H1 (cell line): ENCODE measurements around the gene NEGR1. TPM values are rescaled to one million over a fixed set of nuclear protein-coding genes. Genes with fewer than 3 reads are reported as not detected.

ENCODE experiments used
- CTCF ChIA-PET: fragments of 300-600 bp; sonication (Branson Sonifier 250); formaldehyde crosslinking; loops from one replicate; lab custom pipeline; 2021; ENCODE audit not compliant: partially characterized antibody; lab: Charles Lee
- POLR2A ChIA-PET: fragments of 300-600 bp; sonication (Branson Sonifier 250); formaldehyde crosslinking; loops from one replicate; lab custom pipeline; 2021; ENCODE audit warnings: inconsistent platforms; ENCODE audit not compliant: partially characterized antibody; lab: Charles Lee
- DNase-seq, 2 experiments: peaks; one replicate each; pipeline versions ENCODE4 v3.0.0 to v3.0.0-alpha.2; 2010 to 2022; ENCODE audit warnings: low spot score in 2 of 2, low read depth in 1 of 2, mixed read lengths in 1 of 2
- FAIRE-seq: peaks from 2 replicates; lab custom pipeline; 2011; peaks lifted over from hg19 to GRCh38; lab: Jason Lieb, UNC
- H2AFZ ChIP-seq: 2 replicates; pipeline ENCODE4 v1.8.1; 2012; ENCODE audit warnings: low read length, inconsistent platforms
- H2AK5ac ChIP-seq: 2 replicates; pipeline ENCODE4 v1.6.1; 2013; ENCODE audit warnings: low read depth, low read length
- H2BK120ac ChIP-seq: replicated peaks from 2 replicates; pipeline ENCODE3; 2013; ENCODE audit warnings: low read depth, low read length, inconsistent platforms
- H2BK12ac ChIP-seq: 2 replicates; pipeline ENCODE4 v1.6.1; 2013; ENCODE audit warnings: low read depth, low read length
- H2BK15ac ChIP-seq: 2 replicates; pipeline ENCODE4 v1.6.1; 2013; ENCODE audit warnings: low read length
- H2BK20ac ChIP-seq: 2 replicates; pipeline ENCODE4 v1.6.1; 2013; ENCODE audit warnings: low read length
- H2BK5ac ChIP-seq: 2 replicates; pipeline ENCODE4 v1.6.1; 2013; ENCODE audit warnings: low read depth, low read length
- H3K14ac ChIP-seq: 2 replicates; pipeline ENCODE4 v1.6.1; 2013; ENCODE audit warnings: inconsistent platforms; ENCODE audit not compliant: insufficient read length
- H3K18ac ChIP-seq: 2 replicates; pipeline ENCODE4 v1.6.1; 2013; ENCODE audit warnings: low read length; ENCODE audit errors: extremely low read depth
- H3K23ac ChIP-seq: 2 replicates; pipeline ENCODE4 v1.6.1; 2013; ENCODE audit warnings: inconsistent platforms; ENCODE audit not compliant: insufficient read length
- H3K23me2 ChIP-seq: 2 replicates; pipeline ENCODE4 v1.6.1; 2013; ENCODE audit warnings: low read depth, low read length
- H3K27ac ChIP-seq: 2 replicates; pipeline ENCODE4 v1.6.1; 2011; ENCODE audit warnings: low read depth, low read length, inconsistent platforms
- H3K27me3 ChIP-seq, 4 experiments: replicated peaks in 1 of 4; 1 replicate in 1 of 4; 2 replicates in 3 of 4; pipeline versions ENCODE4 v1.6.1 to v1.8.1; 2011 to 2013; ENCODE audit warnings: low read length in 3 of 4, mild to moderate bottlenecking in 3 of 4, inconsistent platforms in 2 of 4, mixed read lengths in 2 of 4, moderate library complexity in 1 of 4; ENCODE audit not compliant: control insufficient read depth in 3 of 4, insufficient read depth in 3 of 4; ENCODE audit errors: extremely low read depth in 1 of 4
- H3K36me3 ChIP-seq, 4 experiments: 2 replicates each; pipeline versions ENCODE4 v1.6.1 to v1.8.1; 2011 to 2013; ENCODE audit warnings: mild to moderate bottlenecking in 4 of 4, low read length in 3 of 4, moderate library complexity in 2 of 4, control low read depth in 1 of 4, inconsistent platforms in 1 of 4; ENCODE audit not compliant: insufficient read depth in 4 of 4, control insufficient read depth in 2 of 4
- H3K4ac ChIP-seq: replicated peaks from 2 replicates; pipeline ENCODE3; 2013; ENCODE audit warnings: low read length, low read depth, mixed read lengths, inconsistent platforms; ENCODE audit not compliant: insufficient read length
- H3K4me1 ChIP-seq, 4 experiments: replicated peaks in 1 of 4; 1 replicate in 1 of 4; 2 replicates in 3 of 4; pipeline versions ENCODE4 v1.6.1 to v1.8.1; 2011 to 2013; ENCODE audit warnings: low read length in 3 of 4, inconsistent platforms in 2 of 4, mixed read lengths in 1 of 4; ENCODE audit not compliant: insufficient read depth in 4 of 4, control insufficient read depth in 3 of 4
- H3K4me2 ChIP-seq, 2 experiments: 2 replicates each; pipeline versions ENCODE4 v1.6.1 to v1.8.1; 2011 to 2013; ENCODE audit warnings: low read depth in 2 of 2, low read length in 2 of 2, control low read depth in 1 of 2, inconsistent platforms in 1 of 2, mild to moderate bottlenecking in 1 of 2; ENCODE audit not compliant: insufficient read depth in 1 of 2
- H3K4me3 ChIP-seq, 4 experiments: fragments of 200-600, 300-600 bp in 1 of 4; sonication (generic), shearing (Covaris generic), sonication (Bioruptor Twin) in 1 of 4; 2 replicates each; pipeline versions ENCODE4 v1.5.1 to v1.8.1; 2011 to 2016; ENCODE audit warnings: low read length in 4 of 4, low read depth in 3 of 4, control low read depth in 2 of 4, inconsistent platforms in 2 of 4, mild to moderate bottlenecking in 2 of 4, mixed read lengths in 1 of 4, moderate library complexity in 1 of 4; ENCODE audit not compliant: insufficient read depth in 2 of 4; ENCODE audit errors: extremely low read depth in 1 of 4
- H3K56ac ChIP-seq: replicated peaks from 2 replicates; pipeline ENCODE3; 2013; ENCODE audit warnings: low read depth, mild to moderate bottlenecking, mixed read lengths, low read length, inconsistent platforms; ENCODE audit not compliant: insufficient read length
- H3K79me1 ChIP-seq: 2 replicates; pipeline ENCODE4 v1.6.1; 2013; ENCODE audit warnings: low read depth, low read length, control low read depth
- H3K79me2 ChIP-seq, 2 experiments: 2 replicates each; pipeline versions ENCODE4 v1.6.1 to v1.8.1; 2012 to 2013; ENCODE audit warnings: low read length in 2 of 2, mild to moderate bottlenecking in 2 of 2, inconsistent platforms in 1 of 2; ENCODE audit not compliant: insufficient read depth in 2 of 2, control insufficient read depth in 1 of 2
- H3K9ac ChIP-seq, 4 experiments: replicated peaks in 1 of 4; 1 replicate in 1 of 4; 2 replicates in 3 of 4; pipeline versions ENCODE4 v1.6.1 to v1.8.1; 2011 to 2013; ENCODE audit warnings: low read depth in 3 of 4, low read length in 3 of 4, control low read depth in 2 of 4, mild to moderate bottlenecking in 2 of 4, moderate library complexity in 2 of 4, inconsistent platforms in 1 of 4; ENCODE audit errors: extremely low read depth in 1 of 4
- H3K9me3 ChIP-seq, 2 experiments: 2 replicates each; pipeline versions ENCODE4 v1.6.1 to v1.8.1; 2012 to 2013; ENCODE audit warnings: mild to moderate bottlenecking in 2 of 2, moderate library complexity in 2 of 2, control low read depth in 1 of 2, inconsistent platforms in 1 of 2, low read depth in 1 of 2, low read length in 1 of 2, mixed read lengths in 1 of 2; ENCODE audit not compliant: insufficient read depth in 2 of 2
- H4K20me1 ChIP-seq, 2 experiments: replicated peaks in 1 of 2; 2 replicates each; pipeline versions ENCODE3 to v1.8.1; 2011 to 2013; ENCODE audit warnings: inconsistent platforms in 2 of 2, low read length in 2 of 2, mild to moderate bottlenecking in 1 of 2; ENCODE audit not compliant: insufficient read depth in 2 of 2, control insufficient read depth in 1 of 2
- H4K5ac ChIP-seq: 2 replicates; pipeline ENCODE4 v1.6.1; 2013; ENCODE audit warnings: low read length, low read depth, mixed read lengths, inconsistent platforms; ENCODE audit not compliant: insufficient read length
- H4K8ac ChIP-seq: 2 replicates; pipeline ENCODE4 v1.8.0; 2013; ENCODE audit warnings: mild to moderate bottlenecking, moderate library complexity, low read length, inconsistent platforms; ENCODE audit not compliant: insufficient read depth; ENCODE audit errors: extremely low read depth
- H4K91ac ChIP-seq: replicated peaks from 2 replicates; pipeline ENCODE3; 2013; ENCODE audit warnings: low read length, mixed read lengths, inconsistent platforms; ENCODE audit not compliant: insufficient read length
- HDAC2 ChIP-seq, 2 experiments: fragments of 300-600 bp in 1 of 2; sonication (generic) in 1 of 2; IDR thresholded peaks; 2 replicates each; pipeline ENCODE4 v1.6.1; 2011 to 2012; ENCODE audit warnings: low read depth in 2 of 2, low read length in 2 of 2, mild to moderate bottlenecking in 2 of 2, moderate library complexity in 2 of 2, borderline replicate concordance in 1 of 2, inconsistent platforms in 1 of 2
- POLR2AphosphoS5 ChIP-seq: IDR thresholded peaks from 2 replicates; pipeline ENCODE4 v1.6.1; 2011; ENCODE audit warnings: low read depth, low read length
- RAD21 ChIP-seq, 2 experiments: IDR thresholded peaks in 1 of 2; conservative IDR thresholded peaks in 1 of 2; 2 replicates each; pipeline ENCODE4 v1.6.1; 2011; ENCODE audit warnings: low read depth in 2 of 2, low read length in 2 of 2, improper control_type of control experiment in 1 of 2, inconsistent platforms in 1 of 2, mild to moderate bottlenecking in 1 of 2, moderate library complexity in 1 of 2
- SAP30 ChIP-seq: fragments of 300-600 bp; sonication (generic); IDR thresholded peaks from 2 replicates; pipeline ENCODE4 v1.7.1; 2012; ENCODE audit warnings: low read length, moderate library complexity, mild to moderate bottlenecking, inconsistent platforms; ENCODE audit not compliant: insufficient read depth, insufficient replicate concordance
- SP2 ChIP-seq: IDR thresholded peaks from 2 replicates; pipeline ENCODE4 v1.6.1; 2012; ENCODE audit warnings: mild to moderate bottlenecking, low read length, inconsistent platforms
- SRF ChIP-seq: IDR thresholded peaks from 2 replicates; pipeline ENCODE4 v1.6.1; 2011; ENCODE audit warnings: mild to moderate bottlenecking, low read depth, low read length, moderate library complexity
- WGBS, 2 experiments: shearing (Covaris generic) in 1 of 2; methylation state at CpG; one replicate each; pipeline versions ENCODE4 v1.1.6 to v1.1.7; 2013 to 2015; ENCODE audit warnings: low lambda C conversion rate in 2 of 2, mixed read lengths in 2 of 2, inconsistent platforms in 1 of 2, low coverage in 1 of 2, missing lambda C conversion rate in 1 of 2; ENCODE audit not compliant: insufficient replicate concordance in 2 of 2, insufficient coverage in 1 of 2, insufficient read length in 1 of 2; ENCODE audit errors: extremely low coverage in 1 of 2, missing lambda C conversion rate in 1 of 2; 5-methylcytosine and 5-hydroxymethylcytosine counted together
- polyA plus RNA-seq, 7 experiments: library from polyadenylated mRNA; depleted of rRNA in 3 of 7; stranded (reverse) in 5 of 7; unstranded in 2 of 7; fragments of >200 nt in 5 of 7; fragments of 200-250 nt in 2 of 7; gene quantifications; 1 replicate in 5 of 7; 2 replicates in 1 of 7; 4 replicates in 1 of 7; pipeline versions ENCODE4 v1.2.1 to v1.2.3, GENCODE V29; 2011 to 2013; ENCODE audit warnings: missing spikeins in 2 of 7, mixed read lengths in 2 of 7
- total RNA-seq: library from RNA; stranded (reverse); fragmentation: NEBNext Ultra II Directional; extraction: Animal tissue kit (Norgen Biotek cat#: 25700); gene quantifications from 2 replicates; pipeline ENCODE4 v1.2.1, GENCODE V29; 2021
- TF ChIP-seq, protein P1 (sequence below), 3 experiments: IDR thresholded peaks; 1 replicate in 2 of 3; 2 replicates in 1 of 3; pipeline versions ENCODE4 v1.5.1 to v1.6.1; 2011; ENCODE audit warnings: low read length in 3 of 3, mild to moderate bottlenecking in 3 of 3, inconsistent platforms in 2 of 3, low read depth in 1 of 3, moderate library complexity in 1 of 3; ENCODE audit not compliant: insufficient read depth in 1 of 3; ENCODE audit errors: control extremely low read depth in 1 of 3

NEGR1 gene
- total and polyA plus RNA-seq, 2 of the 8 experiments (the other 6 are each of a cell fraction or from before 2014, with no cell fraction given) = 0.71 to 1.3 TPM

DNA sequence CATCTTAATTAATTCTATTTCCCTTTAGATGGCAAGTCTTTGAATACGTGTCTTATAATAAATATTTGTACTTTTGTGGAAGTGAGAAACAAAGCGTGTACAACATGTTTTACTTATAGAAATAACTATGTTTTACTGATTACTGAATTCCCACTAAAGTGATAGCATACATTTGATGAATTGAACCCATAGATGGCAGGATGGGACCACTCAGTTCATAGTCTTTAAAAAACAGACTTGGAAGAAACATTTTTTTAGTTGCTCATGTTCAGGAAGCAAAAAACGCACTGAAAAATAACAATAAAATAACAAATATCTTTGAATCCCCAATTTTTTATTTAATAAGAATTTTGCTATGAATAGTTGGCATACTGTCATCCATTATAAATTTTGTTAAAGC is 694.4 kb downstream of the NEGR1 start:
- Histone ChIP-seq H4K20me1 (no peaks in the 10 kb centered on the region), H2BK12ac (no peak overlapping the region), H3K79me2 (no peaks in the 10 kb centered on the region), H2BK5ac (no peak overlapping the region), H3K27me3 (no peaks in the 10 kb centered on the region), H3K18ac (no peak overlapping the region), H3K23ac (no peak overlapping the region), H2BK120ac (no peak overlapping the region), H4K91ac (no peak overlapping the region), H2AK5ac (no peak overlapping the region), H3K4me2 (no peak overlapping the region), H4K8ac (no peak overlapping the region), H3K4me1 (peaks cover 0 to 3% (median 1%) of the 10 kb centered on the region in 4 experiments; a peak in 2 of 7 replicates), H4K5ac (no peak overlapping the region), H2BK15ac (no peak overlapping the region), H3K4me3 (no peak overlapping the region), H3K79me1 (no peaks in the 10 kb centered on the region), H2BK20ac (no peak overlapping the region), H3K9ac (no peak overlapping the region), H3K23me2 (no peaks in the 10 kb centered on the region), H3K14ac (no peak overlapping the region), H3K4ac (no peak overlapping the region), H3K56ac (no peak overlapping the region), H3K27ac (no peak overlapping the region), H3K36me3 (no peaks in the 10 kb centered on the region), H3K9me3 (no peaks in the 10 kb centered on the region), H2AFZ (no peak overlapping the region)
- no peak for FAIRE-seq
- ChIA-PET POLR2A (no interaction called here), CTCF (no interaction called here)
- DNase-seq = no peak
- WGBS, 2 experiments = 85% methylated on average over 3 of the region's 3 CpGs; no CpG with 5 or more reads in 1 of the 2 experiments
- TF ChIP-seq SAP30 = no peak
- TF ChIP-seq POLR2AphosphoS5 = no peak
- no peak for TF ChIP-seq SRF
- no peak for TF ChIP-seq SP2
- TF ChIP-seq HDAC2 (IDR thresholded peaks at IDR 0.05; ENCODE audit: borderline replicate concordance in 1 of 2, low read depth in 2 of 2, low read length in 2 of 2) = no peak
- TF ChIP-seq, protein P1, sequence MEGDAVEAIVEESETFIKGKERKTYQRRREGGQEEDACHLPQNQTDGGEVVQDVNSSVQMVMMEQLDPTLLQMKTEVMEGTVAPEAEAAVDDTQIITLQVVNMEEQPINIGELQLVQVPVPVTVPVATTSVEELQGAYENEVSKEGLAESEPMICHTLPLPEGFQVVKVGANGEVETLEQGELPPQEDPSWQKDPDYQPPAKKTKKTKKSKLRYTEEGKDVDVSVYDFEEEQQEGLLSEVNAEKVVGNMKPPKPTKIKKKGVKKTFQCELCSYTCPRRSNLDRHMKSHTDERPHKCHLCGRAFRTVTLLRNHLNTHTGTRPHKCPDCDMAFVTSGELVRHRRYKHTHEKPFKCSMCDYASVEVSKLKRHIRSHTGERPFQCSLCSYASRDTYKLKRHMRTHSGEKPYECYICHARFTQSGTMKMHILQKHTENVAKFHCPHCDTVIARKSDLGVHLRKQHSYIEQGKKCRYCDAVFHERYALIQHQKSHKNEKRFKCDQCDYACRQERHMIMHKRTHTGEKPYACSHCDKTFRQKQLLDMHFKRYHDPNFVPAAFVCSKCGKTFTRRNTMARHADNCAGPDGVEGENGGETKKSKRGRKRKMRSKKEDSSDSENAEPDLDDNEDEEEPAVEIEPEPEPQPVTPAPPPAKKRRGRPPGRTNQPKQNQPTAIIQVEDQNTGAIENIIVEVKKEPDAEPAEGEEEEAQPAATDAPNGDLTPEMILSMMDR (IDR thresholded peaks at IDR 0.05; ENCODE audit: control extremely low read depth in 1 of 3, insufficient read depth in 1 of 3, low read depth in 1 of 3, low read length in 3 of 3) = peak in 2 of 3 experiments; percentile 18 to 30; a peak in 2 of 4 replicates
- TF ChIP-seq RAD21 (IDR thresholded peaks at IDR 0.05 in 1 of 2, conservative IDR thresholded peaks at IDR 0.05 in 1 of 2; ENCODE audit: low read depth in 2 of 2, low read length in 2 of 2) = peak; percentile 55 to 66
